NT2/D1 (cell line): ENCODE data around the gene GRID2IP.

Experiments used
- DNase-seq: peaks from one replicate; pipeline ENCODE4 v3.0.0-alpha.2; 2011; ENCODE audit warnings: low read depth, low spot score
- H3K27me3 ChIP-seq: 2 replicates; pipeline ENCODE4 v1.6.0; 2011; ENCODE audit warnings: mild to moderate bottlenecking; ENCODE audit not compliant: insufficient read length, insufficient read depth
- H3K36me3 ChIP-seq: 2 replicates; pipeline ENCODE4 v1.6.1; 2011; ENCODE audit warnings: mild to moderate bottlenecking, low read length, mixed read lengths; ENCODE audit not compliant: insufficient read depth, insufficient read length
- H3K4me1 ChIP-seq: 2 replicates; pipeline ENCODE4 v1.5.1; 2011; ENCODE audit not compliant: insufficient read depth, insufficient read length
- H3K4me3 ChIP-seq: 2 replicates; pipeline ENCODE4 v1.5.1; 2011; ENCODE audit warnings: low read depth; ENCODE audit not compliant: insufficient read length
- H3K9ac ChIP-seq: 2 replicates; pipeline ENCODE4 v1.6.0; 2011; ENCODE audit warnings: low read depth; ENCODE audit not compliant: insufficient read length
- H3K9me3 ChIP-seq: 2 replicates; pipeline ENCODE4 v1.5.1; 2011; ENCODE audit warnings: mild to moderate bottlenecking, low read length; ENCODE audit not compliant: insufficient read depth
- SUZ12 ChIP-seq: IDR thresholded peaks from 2 replicates; pipeline ENCODE4 v1.6.1; 2011; ENCODE audit not compliant: insufficient read length, insufficient read depth; ENCODE audit errors: extremely low read depth
- YY1 ChIP-seq: IDR thresholded peaks from 2 replicates; pipeline ENCODE4 v1.6.1; 2011; ENCODE audit not compliant: insufficient read length, insufficient read depth
- ZNF274 ChIP-seq: IDR thresholded peaks from 2 replicates; pipeline ENCODE4 v1.6.1; 2011; ENCODE audit warnings: mild to moderate bottlenecking, low read depth, low read length

GRID2IP gene

GRCh38 chr7:6501586-6502564 lies 49.4 kb downstream of the GRID2IP start:
- TF ChIP-seq YY1 (no peak), ZNF274 (no peak), SUZ12 (no peak)
- Histone ChIP-seq H3K36me3 (no peaks in the 10 kb centered on the region), H3K27me3 (peaks cover 13% of the 10 kb centered on the region), H3K9me3 (no peaks in the 10 kb centered on the region), H3K4me3 (peak overlapping the region; percentile 1), H3K9ac (no peak overlapping the region), H3K4me1 (peaks cover 19% of the 10 kb centered on the region)
- no peak for DNase-seq

GRCh38 chr7:6500691-6501090 lies 50.6 kb downstream of the GRID2IP start:
- peaks cover 14% of the 10 kb centered on the region for H3K4me1 ChIP-seq
- no peak overlapping the region for H3K4me3 ChIP-seq
- H3K27me3 ChIP-seq, result peaks cover 13% of the 10 kb centered on the region
- no peak for DNase-seq
- no peaks in the 10 kb centered on the region for H3K36me3 ChIP-seq
- H3K9ac ChIP-seq, result no peak overlapping the region
- no peaks in the 10 kb centered on the region for H3K9me3 ChIP-seq
- TF ChIP-seq SUZ12 (no peak), ZNF274 (no peak), YY1 (no peak)

GRCh38 chr7:6497994-6498393 lies 53.3 kb downstream of the GRID2IP start:
- no peak for TF ChIP-seq YY1
- TF ChIP-seq SUZ12, result no peak
- no peak for TF ChIP-seq ZNF274
- Histone ChIP-seq H3K4me3 (no peak overlapping the region), H3K4me1 (peaks cover 9% of the 10 kb centered on the region), H3K9ac (no peak overlapping the region), H3K9me3 (no peaks in the 10 kb centered on the region), H3K27me3 (peaks cover 12% of the 10 kb centered on the region), H3K36me3 (no peaks in the 10 kb centered on the region)
- DNase-seq, result no peak

- no peaks in the 10 kb centered on the region for H3K36me3 ChIP-seq
- DNase-seq, result no peak
- H3K4me1 ChIP-seq, result peaks cover 5% of the 10 kb centered on the region
- H3K4me3 ChIP-seq, result no peak overlapping the region
- H3K27me3 ChIP-seq, result peaks cover 8% of the 10 kb centered on the region
- no peak for TF ChIP-seq YY1
- no peak for TF ChIP-seq ZNF274
- TF ChIP-seq SUZ12, result no peak
- H3K9ac ChIP-seq, result peak overlapping the region; percentile 37
- H3K9me3 ChIP-seq, result no peaks in the 10 kb centered on the region
Measured at GRCh38 chr7:6497637-6497905, 53.7 kb downstream of the GRID2IP start.

DNA sequence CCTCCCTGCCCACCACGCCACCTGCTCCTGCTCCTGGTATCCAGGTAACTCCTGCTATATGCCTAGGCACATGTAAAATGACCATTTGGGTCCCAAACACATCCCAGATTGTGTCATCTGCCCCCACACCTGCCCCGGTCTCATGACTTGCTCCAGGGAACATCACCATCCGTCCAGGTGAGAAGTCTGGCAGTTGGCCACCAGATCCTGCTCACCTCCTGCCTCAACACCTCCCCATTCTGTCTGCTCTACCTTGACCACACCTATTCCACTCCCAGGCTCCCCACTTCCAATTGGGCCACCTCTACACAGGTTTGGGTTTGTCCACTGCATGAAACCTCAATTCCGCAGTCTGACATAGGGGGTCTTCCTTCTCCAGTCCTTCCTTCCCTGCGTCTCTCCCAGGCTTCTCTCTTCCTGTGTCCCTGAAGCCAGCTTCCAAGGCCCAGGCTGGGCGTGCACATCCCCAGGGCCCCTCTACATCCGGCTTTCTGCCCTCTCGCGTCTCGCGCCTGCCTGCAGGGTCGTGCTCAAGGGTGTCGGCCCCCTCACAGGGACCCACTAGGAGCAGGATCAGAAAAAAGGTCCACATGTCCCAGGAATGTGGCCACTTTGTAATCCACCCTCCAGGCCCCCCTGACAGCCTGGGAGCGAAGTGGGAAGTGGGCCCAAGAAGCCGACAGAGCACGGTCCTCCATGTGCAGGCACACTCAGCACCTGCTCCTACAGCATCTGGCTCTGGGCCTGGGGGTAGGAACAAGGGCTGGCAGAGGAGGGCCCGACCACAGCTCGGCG lies 54.2 kb downstream of the GRID2IP start:
- no peaks in the 10 kb centered on the region for H3K9me3 ChIP-seq
- H3K27me3 ChIP-seq, result peaks cover 7% of the 10 kb centered on the region
- H3K4me3 ChIP-seq, result no peak overlapping the region
- TF ChIP-seq SUZ12 (no peak), YY1 (no peak), ZNF274 (no peak)
- no peak for DNase-seq
- peaks cover 4% of the 10 kb centered on the region for H3K4me1 ChIP-seq
- no peak overlapping the region for H3K9ac ChIP-seq
- no peaks in the 10 kb centered on the region for H3K36me3 ChIP-seq

DNA sequence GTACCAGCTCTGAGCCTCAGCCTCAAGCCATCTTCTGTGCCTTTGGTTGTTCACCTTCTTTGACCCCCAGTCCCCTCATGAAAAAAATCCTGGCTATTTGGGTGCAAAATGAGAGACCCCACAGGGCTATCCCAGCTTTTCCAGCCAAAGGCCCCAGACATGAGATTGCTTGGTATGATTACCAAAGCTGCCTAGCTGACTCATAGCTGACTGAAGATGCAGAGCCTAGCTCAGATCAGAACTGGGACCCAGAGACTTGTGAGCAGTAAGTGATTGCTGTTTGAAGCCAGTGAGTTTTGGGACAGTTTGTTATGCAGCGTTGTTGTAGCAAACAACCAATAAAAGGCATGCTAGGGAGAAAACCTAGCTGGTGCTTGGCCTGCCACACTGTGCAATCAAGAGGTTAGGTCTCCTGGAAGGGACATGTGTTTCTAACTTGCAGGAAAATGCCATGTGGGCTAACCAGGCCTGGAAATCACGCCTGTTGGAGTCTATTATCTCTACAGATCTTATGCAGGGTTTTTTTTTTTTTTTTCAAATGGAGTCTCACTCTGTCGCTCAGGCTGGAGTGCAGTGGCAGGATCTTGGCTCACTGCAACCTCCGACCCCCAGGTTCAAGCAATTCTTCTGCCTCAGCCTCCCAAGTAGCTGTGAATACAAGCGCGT lies 55.5 kb downstream of the GRID2IP start:
- Histone ChIP-seq H3K36me3 (no peaks in the 10 kb centered on the region), H3K4me1 (peaks cover 2% of the 10 kb centered on the region), H3K27me3 (no peaks in the 10 kb centered on the region), H3K9ac (no peak overlapping the region), H3K9me3 (no peaks in the 10 kb centered on the region), H3K4me3 (no peak overlapping the region)
- TF ChIP-seq ZNF274 (no peak), SUZ12 (no peak), YY1 (no peak)
- no peak for DNase-seq
